K562 (cell line): ENCODE data around the gene TBX6. TPM values are rescaled to one million over a fixed set of nuclear protein-coding genes. Genes with fewer than 3 reads are reported as not detected.

Experiments
- ATF1 ChIP-seq, 2 experiments: fragments of 450-650 bp in 1 of 2; IDR thresholded peaks; 2 replicates each; pipeline ENCODE4 v1.6.1; 2016; ENCODE audit warnings: missing compliant biosample characterization in 1 of 2, missing genetic modification characterization in 1 of 2
- ELF1 ChIP-seq: fragments of 200-800 bp; sonication (Bioruptor generic); IDR thresholded peaks from 2 replicates; pipeline ENCODE4 v1.6.1; 2016; ENCODE audit warnings: missing genetic modification characterization, missing compliant biosample characterization
- FOS ChIP-seq: IDR thresholded peaks from 3 replicates; pipeline ENCODE4 v1.6.1; 2011; ENCODE audit not compliant: insufficient read length; ENCODE audit errors: extremely low read depth
- FOXJ3 ChIP-seq: sonication (generic); formaldehyde crosslinking; IDR thresholded peaks from 2 replicates; pipeline ENCODE4 v1.4.0; 2020; ENCODE audit warnings: mild to moderate bottlenecking, missing genetic modification reagents
- GABPA ChIP-seq: fragments of 200-800 bp; sonication (Bioruptor generic); conservative IDR thresholded peaks from 2 replicates; pipeline ENCODE4 v1.6.1; 2016; ENCODE audit warnings: low read depth, missing genetic modification characterization, missing compliant biosample characterization
- KDM4B ChIP-seq, 2 experiments: fragments of 450-650 bp in 1 of 2; sonication (generic) in 1 of 2; IDR thresholded peaks; 2 replicates each; pipeline ENCODE4 v1.6.1; 2016 to 2017; ENCODE audit warnings: borderline replicate concordance in 2 of 2, antibody characterized with exemption in 1 of 2, low read depth in 1 of 2, mild to moderate bottlenecking in 1 of 2
- MCM5 ChIP-seq: fragments of 450-650 bp; IDR thresholded peaks from 2 replicates; pipeline ENCODE4 v1.6.1; 2016; ENCODE audit warnings: low read depth
- NR1H2 ChIP-seq: sonication (generic); formaldehyde crosslinking; IDR thresholded peaks from 2 replicates; pipeline ENCODE4 v1.4.0; 2020; ENCODE audit warnings: mild to moderate bottlenecking, missing genetic modification reagents
- OTX1 ChIP-seq: fragments of 450-650 bp; formaldehyde crosslinking; IDR thresholded peaks from 2 replicates; pipeline ENCODE4 v1.4.0; 2022; ENCODE audit warnings: mild to moderate bottlenecking
- PTBP1 ChIP-seq: fragments of 200-400 bp; formaldehyde crosslinking; IDR thresholded peaks from 2 replicates; pipeline ENCODE4 v1.6.1; 2017; ENCODE audit warnings: low read depth, low read length
- RBFOX2 ChIP-seq: fragments of 200-400 bp; formaldehyde crosslinking; IDR thresholded peaks from 2 replicates; pipeline ENCODE4 v1.6.1; 2017; ENCODE audit warnings: low read depth, mild to moderate bottlenecking, low read length, moderate library complexity
- SRSF1 ChIP-seq: fragments of 200-400 bp; formaldehyde crosslinking; IDR thresholded peaks from 2 replicates; pipeline ENCODE4 v1.6.1; 2017; ENCODE audit warnings: mild to moderate bottlenecking, low read depth, low read length, moderate library complexity
- ZBTB7A ChIP-seq: IDR thresholded peaks from 2 replicates; pipeline ENCODE4 v1.6.1; 2011; ENCODE audit warnings: low read depth, mild to moderate bottlenecking, low read length, moderate library complexity, borderline replicate concordance; ENCODE audit not compliant: control insufficient read depth
- ZNF184 ChIP-seq: sonication (generic); formaldehyde crosslinking; IDR thresholded peaks from 2 replicates; pipeline ENCODE4 v1.5.0; 2020; ENCODE audit warnings: missing genetic modification reagents
- ZNF431 ChIP-seq: sonication (generic); formaldehyde crosslinking; IDR thresholded peaks from 2 replicates; pipeline ENCODE4 v1.8.0; 2022; ENCODE audit warnings: mild to moderate bottlenecking, missing genetic modification reagents
- ZNF445 ChIP-seq: fragments of 250-450 bp; sonication (Bioruptor Pico); IDR thresholded peaks from 2 replicates; pipeline ENCODE4 v1.4.0; 2020; ENCODE audit warnings: low read depth, mild to moderate bottlenecking, moderate library complexity
- polyA plus RNA-seq, 8 experiments: library from polyadenylated mRNA; depleted of rRNA in 4 of 8; stranded (reverse) in 5 of 8; unstranded in 3 of 8; fragments of >200 nt; fragmentation: Nextera tagmentation in 2 of 8; fragmentation: Illumina TruSeq in 1 of 8; extraction: Ambion mirVana in 2 of 8; extraction: Trizol in 1 of 8; gene quantifications; 2 replicates each; pipeline versions ENCODE4 v1.2.1 to v1.2.3, GENCODE V29; 2011 to 2014; ENCODE audit warnings: inconsistent platforms in 1 of 8, missing spikeins in 1 of 8
- total RNA-seq, 7 experiments: library from RNA; depleted of rRNA in 6 of 7; stranded (reverse); fragments of >200 nt in 6 of 7; fragmentation: Illumina TruSeq in 2 of 7; extraction: Trizol in 2 of 7; gene quantifications; 2 replicates each; pipeline versions ENCODE4 v1.2.1 to v1.2.3, GENCODE V29; 2011 to 2021; ENCODE audit warnings: low replicate concordance in 1 of 7
- TF ChIP-seq, protein P1 (sequence below): sonication (generic); formaldehyde crosslinking; IDR thresholded peaks from 2 replicates; pipeline ENCODE4 v1.8.0; 2022; ENCODE audit warnings: missing genetic modification reagents, mild to moderate bottlenecking, borderline replicate concordance
- TF ChIP-seq, protein P2 (sequence below), 2 experiments: fragments of 200-800 bp in 1 of 2; sonication (Bioruptor generic) in 1 of 2; sonication (generic) in 1 of 2; formaldehyde crosslinking in 1 of 2; IDR thresholded peaks in 1 of 2; conservative IDR thresholded peaks in 1 of 2; 2 replicates each; pipeline versions ENCODE4 v1.5.0 to v1.6.1; 2016 to 2020; ENCODE audit warnings: missing compliant biosample characterization in 1 of 2, missing genetic modification characterization in 1 of 2, missing genetic modification reagents in 1 of 2
- TF ChIP-seq, protein P3 (sequence below): sonication (generic); IDR thresholded peaks from 2 replicates; pipeline ENCODE4 v1.6.1; 2016
- TF ChIP-seq, protein P4 (sequence below), 2 experiments: IDR thresholded peaks; 2 replicates each; pipeline ENCODE4 v1.6.1; 2012; ENCODE audit warnings: improper control_type of control experiment in 2 of 2, low read depth in 2 of 2, low read length in 2 of 2, borderline replicate concordance in 1 of 2

TBX6 gene
- total and polyA plus RNA-seq, 9 of the 15 experiments (the other 6 are each of a cell fraction or from before 2014, with no cell fraction given) = 0.07 to 0.58 (median 0.11) TPM; not detected in 2

DNA sequence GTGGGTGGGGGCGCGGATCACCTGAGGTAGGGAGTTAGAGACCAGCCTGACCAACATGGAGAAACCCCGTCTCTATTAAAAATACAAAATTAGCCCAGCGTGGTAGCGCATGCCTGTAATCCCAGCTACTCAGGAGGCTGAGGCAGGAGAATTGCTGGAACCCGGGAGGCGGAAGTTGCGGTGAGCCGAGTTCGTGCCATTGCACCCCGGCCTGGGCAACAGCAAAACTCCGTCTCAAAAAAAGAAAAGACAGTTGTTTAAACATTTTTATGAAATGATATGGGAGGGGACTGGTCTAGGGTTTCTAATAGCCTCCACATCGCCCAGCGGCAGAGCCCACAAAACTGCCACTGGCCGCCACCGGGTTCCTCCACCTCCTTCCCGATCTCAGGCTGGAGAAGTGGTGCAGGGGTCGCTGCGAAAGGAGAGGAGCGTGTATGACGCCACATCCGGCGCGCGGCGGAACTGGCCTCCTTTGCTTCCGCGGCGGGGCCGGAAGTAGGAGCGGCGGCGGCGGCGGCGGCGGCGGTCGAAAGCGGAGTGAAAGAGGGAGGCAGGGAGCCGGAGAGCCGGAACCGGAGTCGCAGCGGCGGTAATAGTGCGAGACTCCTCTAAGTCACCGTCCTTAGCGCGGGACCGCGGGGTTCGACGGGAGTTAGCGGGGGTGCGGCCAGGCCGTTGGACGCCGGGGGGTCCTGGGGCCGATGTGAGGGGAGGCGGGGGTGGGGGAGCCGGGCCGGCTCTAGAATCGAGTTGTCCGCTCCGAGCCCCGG is 16.0 kb downstream of the TBX6 start, which contains the start of gene PPP4C (continued):
- TF ChIP-seq, protein P1, sequence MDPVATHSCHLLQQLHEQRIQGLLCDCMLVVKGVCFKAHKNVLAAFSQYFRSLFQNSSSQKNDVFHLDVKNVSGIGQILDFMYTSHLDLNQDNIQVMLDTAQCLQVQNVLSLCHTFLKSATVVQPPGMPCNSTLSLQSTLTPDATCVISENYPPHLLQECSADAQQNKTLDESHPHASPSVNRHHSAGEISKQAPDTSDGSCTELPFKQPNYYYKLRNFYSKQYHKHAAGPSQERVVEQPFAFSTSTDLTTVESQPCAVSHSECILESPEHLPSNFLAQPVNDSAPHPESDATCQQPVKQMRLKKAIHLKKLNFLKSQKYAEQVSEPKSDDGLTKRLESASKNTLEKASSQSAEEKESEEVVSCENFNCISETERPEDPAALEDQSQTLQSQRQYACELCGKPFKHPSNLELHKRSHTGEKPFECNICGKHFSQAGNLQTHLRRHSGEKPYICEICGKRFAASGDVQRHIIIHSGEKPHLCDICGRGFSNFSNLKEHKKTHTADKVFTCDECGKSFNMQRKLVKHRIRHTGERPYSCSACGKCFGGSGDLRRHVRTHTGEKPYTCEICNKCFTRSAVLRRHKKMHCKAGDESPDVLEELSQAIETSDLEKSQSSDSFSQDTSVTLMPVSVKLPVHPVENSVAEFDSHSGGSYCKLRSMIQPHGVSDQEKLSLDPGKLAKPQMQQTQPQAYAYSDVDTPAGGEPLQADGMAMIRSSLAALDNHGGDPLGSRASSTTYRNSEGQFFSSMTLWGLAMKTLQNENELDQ (CRISPR knock-in tag) = no peak
- TF ChIP-seq, protein P2, sequence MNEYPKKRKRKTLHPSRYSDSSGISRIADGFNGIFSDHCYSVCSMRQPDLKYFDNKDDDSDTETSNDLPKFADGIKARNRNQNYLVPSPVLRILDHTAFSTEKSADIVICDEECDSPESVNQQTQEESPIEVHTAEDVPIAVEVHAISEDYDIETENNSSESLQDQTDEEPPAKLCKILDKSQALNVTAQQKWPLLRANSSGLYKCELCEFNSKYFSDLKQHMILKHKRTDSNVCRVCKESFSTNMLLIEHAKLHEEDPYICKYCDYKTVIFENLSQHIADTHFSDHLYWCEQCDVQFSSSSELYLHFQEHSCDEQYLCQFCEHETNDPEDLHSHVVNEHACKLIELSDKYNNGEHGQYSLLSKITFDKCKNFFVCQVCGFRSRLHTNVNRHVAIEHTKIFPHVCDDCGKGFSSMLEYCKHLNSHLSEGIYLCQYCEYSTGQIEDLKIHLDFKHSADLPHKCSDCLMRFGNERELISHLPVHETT (CRISPR knock-in tag; conservative IDR thresholded peaks at IDR 0.05 in 1 of 2, IDR thresholded peaks at IDR 0.05 in 1 of 2) = peak in 1 of 2 experiments; percentile 88; a peak in 2 of 4 replicates
- TF ChIP-seq ZBTB7A (peak; percentile 42; the same call in 1 of the 2 replicates), PTBP1 (no peak), ZNF184 (CRISPR knock-in tag) (no peak), FOXJ3 (CRISPR knock-in tag) (no peak), GABPA (tag) (peak; percentile 97), ZNF431 (no peak), ZNF445 (CRISPR knock-in tag) (no peak), OTX1 (no peak), MCM5 (no peak), RBFOX2 (peak; percentile 99), ELF1 (peak; percentile 89), NR1H2 (CRISPR knock-in tag) (no peak), FOS (no peak), KDM4B (IDR thresholded peaks at IDR 0.05; ENCODE audit: borderline replicate concordance in 2 of 2, low read depth in 1 of 2) (peak in 1 of 2 experiments; percentile 78; a peak in 2 of 4 replicates), ATF1 (CRISPR knock-in tag; IDR thresholded peaks at IDR 0.05) (peak; percentile 28; the same call in 1 of the 2 replicates), ATF1 (tag; IDR thresholded peaks at IDR 0.05) (peak; percentile 91), SRSF1 (no peak)
- TF ChIP-seq, protein P3, sequence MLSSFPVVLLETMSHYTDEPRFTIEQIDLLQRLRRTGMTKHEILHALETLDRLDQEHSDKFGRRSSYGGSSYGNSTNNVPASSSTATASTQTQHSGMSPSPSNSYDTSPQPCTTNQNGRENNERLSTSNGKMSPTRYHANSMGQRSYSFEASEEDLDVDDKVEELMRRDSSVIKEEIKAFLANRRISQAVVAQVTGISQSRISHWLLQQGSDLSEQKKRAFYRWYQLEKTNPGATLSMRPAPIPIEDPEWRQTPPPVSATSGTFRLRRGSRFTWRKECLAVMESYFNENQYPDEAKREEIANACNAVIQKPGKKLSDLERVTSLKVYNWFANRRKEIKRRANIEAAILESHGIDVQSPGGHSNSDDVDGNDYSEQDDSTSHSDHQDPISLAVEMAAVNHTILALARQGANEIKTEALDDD = no peak
- TF ChIP-seq, protein P4, sequence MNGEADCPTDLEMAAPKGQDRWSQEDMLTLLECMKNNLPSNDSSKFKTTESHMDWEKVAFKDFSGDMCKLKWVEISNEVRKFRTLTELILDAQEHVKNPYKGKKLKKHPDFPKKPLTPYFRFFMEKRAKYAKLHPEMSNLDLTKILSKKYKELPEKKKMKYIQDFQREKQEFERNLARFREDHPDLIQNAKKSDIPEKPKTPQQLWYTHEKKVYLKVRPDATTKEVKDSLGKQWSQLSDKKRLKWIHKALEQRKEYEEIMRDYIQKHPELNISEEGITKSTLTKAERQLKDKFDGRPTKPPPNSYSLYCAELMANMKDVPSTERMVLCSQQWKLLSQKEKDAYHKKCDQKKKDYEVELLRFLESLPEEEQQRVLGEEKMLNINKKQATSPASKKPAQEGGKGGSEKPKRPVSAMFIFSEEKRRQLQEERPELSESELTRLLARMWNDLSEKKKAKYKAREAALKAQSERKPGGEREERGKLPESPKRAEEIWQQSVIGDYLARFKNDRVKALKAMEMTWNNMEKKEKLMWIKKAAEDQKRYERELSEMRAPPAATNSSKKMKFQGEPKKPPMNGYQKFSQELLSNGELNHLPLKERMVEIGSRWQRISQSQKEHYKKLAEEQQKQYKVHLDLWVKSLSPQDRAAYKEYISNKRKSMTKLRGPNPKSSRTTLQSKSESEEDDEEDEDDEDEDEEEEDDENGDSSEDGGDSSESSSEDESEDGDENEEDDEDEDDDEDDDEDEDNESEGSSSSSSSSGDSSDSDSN (IDR thresholded peaks at IDR 0.05; ENCODE audit: borderline replicate concordance in 1 of 2, low read depth in 2 of 2, low read length in 2 of 2) = 0 out of 4 replicates have a peak, but pooled peaks of 1 of the 2 experiments have one; percentile 31
